IPS-18a (cell line): ENCODE results near the gene CEND1.
"Not testable (repeated sequence)": the region's sequence is repeated elsewhere in the genome, so short reads cannot be mapped to it uniquely, and the experiment has no call there.

Experiments
- H3K27ac ChIP-seq: one replicate; pipeline ENCODE4 v1.5.1; 2013; ENCODE audit warnings: low read length
- H3K27me3 ChIP-seq: one replicate; pipeline ENCODE4 v1.6.1; 2013; ENCODE audit warnings: mild to moderate bottlenecking, low read length; ENCODE audit not compliant: control insufficient read depth, insufficient read depth
- H3K36me3 ChIP-seq: one replicate; pipeline ENCODE4 v1.6.1; 2013; ENCODE audit warnings: low read depth, low read length; ENCODE audit not compliant: control insufficient read depth
- H3K4me1 ChIP-seq: one replicate; pipeline ENCODE4 v1.6.1; 2013; ENCODE audit warnings: low read depth, low read length; ENCODE audit not compliant: control insufficient read depth
- H3K4me3 ChIP-seq: one replicate; pipeline ENCODE4 v1.5.1; 2013; ENCODE audit warnings: low read length
- H3K9ac ChIP-seq: one replicate; pipeline ENCODE4 v1.6.1; 2013; ENCODE audit warnings: mild to moderate bottlenecking, low read length, moderate library complexity
- H3K9me3 ChIP-seq: one replicate; pipeline ENCODE4 v1.6.1; 2013; ENCODE audit warnings: low read depth, low read length; ENCODE audit not compliant: control insufficient read depth

The CEND1 gene

DNA sequence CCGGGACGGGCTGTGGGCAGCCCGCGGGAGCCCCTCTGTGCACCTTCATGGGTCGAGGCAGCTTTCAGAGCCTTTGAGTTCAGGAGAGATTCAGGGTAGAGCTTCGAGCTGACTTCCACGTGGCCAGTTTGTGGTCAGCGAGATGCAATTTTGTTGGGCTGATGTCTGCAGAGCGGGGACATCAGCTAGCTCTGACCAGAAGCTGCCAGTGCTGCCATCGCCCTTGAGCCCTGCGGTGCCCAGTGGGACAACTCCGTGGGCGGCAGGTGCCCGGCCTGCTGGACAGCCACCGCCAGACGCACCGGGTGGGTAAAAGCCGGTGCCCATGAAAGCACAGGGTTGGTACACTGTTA lies 41.9 kb downstream of the CEND1 start:
- H3K9ac ChIP-seq, result peak overlapping the region; percentile 74
- no peaks in the 10 kb centered on the region for H3K27me3 ChIP-seq
- peaks cover 4% of the 10 kb centered on the region for H3K36me3 ChIP-seq
- H3K4me3 ChIP-seq, result peak overlapping the region; percentile 84
- no peaks in the 10 kb centered on the region for H3K9me3 ChIP-seq
- peaks cover 24% of the 10 kb centered on the region for H3K4me1 ChIP-seq
- H3K27ac ChIP-seq, result no peak overlapping the region

DNA sequence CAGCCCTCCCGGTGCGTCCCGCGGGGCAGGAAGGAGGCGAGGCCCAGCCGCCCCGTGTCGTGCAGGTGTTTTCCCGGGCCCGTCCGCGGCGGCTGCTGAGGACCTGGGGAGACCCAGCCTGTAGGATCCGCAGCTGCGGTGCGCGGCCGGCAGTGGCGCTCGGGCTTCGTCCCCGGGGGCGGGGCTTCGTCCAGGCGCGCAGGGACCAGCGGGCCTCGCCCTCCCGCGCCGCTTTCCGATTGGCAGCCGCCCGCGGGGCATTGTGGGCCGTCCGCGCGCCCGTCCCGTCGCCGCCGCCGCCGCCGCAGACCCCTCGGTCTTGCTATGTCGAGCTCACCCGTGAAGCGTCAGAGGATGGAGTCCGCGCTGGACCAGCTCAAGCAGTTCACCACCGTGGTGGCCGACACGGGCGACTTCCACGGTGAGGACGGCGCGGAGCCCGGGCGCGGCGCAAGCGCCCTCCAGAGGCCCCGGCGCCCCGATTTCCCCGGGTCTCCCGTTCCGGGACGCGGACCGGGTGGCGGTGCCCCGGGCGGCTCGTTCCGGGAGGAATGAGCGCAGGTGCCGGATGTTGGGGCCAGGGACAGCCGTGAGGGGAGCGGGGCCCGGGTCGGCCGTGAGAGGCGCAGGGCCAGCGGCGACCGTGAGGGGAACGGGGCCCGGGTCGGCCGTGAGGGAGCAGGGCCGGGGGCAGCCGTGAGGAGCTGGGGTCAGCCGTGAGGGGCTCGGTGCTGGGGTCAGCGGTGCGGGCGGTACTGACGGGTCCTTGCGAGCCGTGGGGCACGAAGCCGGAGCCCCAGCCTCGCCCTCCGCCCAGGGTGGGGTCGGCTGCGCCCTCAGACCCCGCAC lies 42.5 kb downstream of the CEND1 start, which contains the start of gene TALDO1:
Gene TALDO1 (plus strand): TSS at position 307 of the 849 bp plus-strand sequence. CDS start 18 bp downstream, at position 325.
- Histone ChIP-seq H3K4me3 (peak within 1 kb of the TSS; percentile 84), H3K27ac (peak within 1 kb of the TSS; percentile 88), H3K4me1 (peaks cover 24% of the 10 kb centered on the region), H3K36me3 (no peaks in the 10 kb centered on the region), H3K27me3 (no peaks in the 10 kb centered on the region), H3K9me3 (no peaks in the 10 kb centered on the region), H3K9ac (peak within 1 kb of the TSS; percentile 76)

DNA sequence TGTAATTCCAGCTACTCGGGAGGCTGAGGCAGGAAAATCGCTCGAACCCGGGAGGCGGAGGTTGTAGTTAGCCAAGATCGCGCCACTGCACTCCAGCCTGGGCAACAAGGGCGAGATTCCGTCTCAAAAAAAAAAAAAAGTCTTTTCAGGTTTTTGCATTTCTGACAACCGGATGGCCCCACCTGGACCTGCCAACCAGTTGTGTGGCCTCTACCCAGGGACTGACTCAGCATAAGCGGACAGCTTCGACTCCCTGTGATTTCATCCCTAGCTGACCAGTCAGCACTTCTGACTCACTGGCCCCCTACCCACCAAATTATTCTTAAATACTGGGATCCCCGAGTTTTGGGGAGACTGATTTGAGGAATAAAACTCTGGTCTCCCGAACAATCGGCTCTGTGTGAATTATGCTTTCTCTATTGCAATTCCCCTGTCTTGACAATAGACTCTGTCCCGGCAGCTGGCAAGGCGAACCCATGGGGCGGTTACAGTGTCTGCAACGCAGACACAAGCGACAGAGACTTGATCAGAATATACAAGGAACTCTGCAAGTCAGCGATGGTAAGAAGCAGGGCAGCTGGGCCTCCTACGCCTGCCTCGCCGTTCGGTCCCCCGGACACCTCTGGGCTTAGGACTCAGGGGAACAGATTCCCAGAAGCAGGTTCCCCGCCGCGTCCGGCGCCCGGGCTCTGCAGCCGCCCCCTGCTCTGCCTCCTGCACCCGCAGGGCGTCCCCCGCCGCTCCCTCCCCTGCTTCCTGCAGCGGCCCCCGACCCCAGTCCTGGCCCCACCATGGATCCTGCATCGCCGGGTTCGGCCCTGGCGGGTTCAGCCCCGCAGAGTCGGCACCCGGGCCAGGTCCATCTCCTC lies 43.4 kb downstream of the CEND1 start:
- peaks cover 24% of the 10 kb centered on the region for H3K4me1 ChIP-seq
- peak overlapping the region; percentile 76 for H3K9ac ChIP-seq
- no peaks in the 10 kb centered on the region for H3K36me3 ChIP-seq
- no peaks in the 10 kb centered on the region for H3K27me3 ChIP-seq
- H3K27ac ChIP-seq, result peak overlapping the region; percentile 88
- peak overlapping the region; percentile 84 for H3K4me3 ChIP-seq
- H3K9me3 ChIP-seq, result no peaks in the 10 kb centered on the region

DNA sequence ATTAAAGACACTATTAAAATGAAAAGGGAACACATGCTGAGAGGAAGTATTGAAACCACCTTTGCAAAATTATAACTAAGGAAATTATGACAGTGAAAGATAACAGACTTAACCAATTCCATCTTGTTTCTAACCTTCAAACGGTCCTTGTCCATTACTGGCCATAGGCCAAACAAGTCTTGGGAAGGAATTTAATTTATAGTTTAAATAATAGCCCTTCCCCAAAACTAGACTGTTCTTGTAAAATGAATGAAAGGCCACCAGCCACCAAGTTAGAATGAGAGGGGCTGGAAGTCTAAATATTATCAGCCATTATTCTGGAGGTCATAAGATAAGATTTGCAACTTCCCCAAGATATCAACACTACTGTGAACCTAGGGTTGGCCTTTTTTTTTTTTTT lies 44.5 kb downstream of the CEND1 start:
- peaks cover 24% of the 10 kb centered on the region for H3K4me1 ChIP-seq
- H3K9ac ChIP-seq, result no peak overlapping the region
- no peak overlapping the region for H3K4me3 ChIP-seq
- no peaks in the 10 kb centered on the region for H3K27me3 ChIP-seq
- no peaks in the 10 kb centered on the region for H3K36me3 ChIP-seq
- no peaks in the 10 kb centered on the region for H3K9me3 ChIP-seq
- no peak overlapping the region for H3K27ac ChIP-seq

DNA sequence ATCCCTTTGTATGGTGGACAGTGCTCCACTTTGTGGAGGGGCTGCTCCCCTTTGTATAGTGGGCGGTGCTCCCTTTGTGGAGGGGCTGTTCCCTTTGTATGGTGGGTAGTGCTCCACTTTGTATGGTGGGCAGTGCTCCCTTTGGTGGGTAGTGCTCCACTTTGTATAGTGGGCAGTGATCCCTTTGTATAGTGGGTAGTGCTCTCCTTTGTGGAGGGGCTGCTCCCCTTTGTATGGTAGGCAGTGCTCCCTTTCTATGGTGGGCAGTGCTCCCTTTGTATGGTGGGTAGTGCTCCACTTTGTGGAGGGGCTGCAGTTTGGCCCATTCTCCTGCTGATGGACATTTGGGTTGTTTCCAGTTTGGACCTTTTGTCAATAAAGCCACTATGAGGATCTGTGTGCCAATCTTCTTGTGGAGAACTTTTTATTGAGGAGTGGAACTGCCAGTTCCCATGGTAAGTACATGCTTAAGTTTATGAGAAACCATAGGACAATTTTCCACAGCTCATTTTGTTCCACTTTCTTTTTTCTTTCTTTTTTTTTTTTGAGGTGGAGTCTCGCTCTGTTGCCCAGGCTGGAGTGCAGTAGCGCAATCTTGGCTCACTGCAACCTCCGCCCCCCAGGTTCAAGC lies 47.2 kb downstream of the CEND1 start:
- Histone ChIP-seq H3K9me3 (no peaks in the 10 kb centered on the region), H3K27me3 (no peaks in the 10 kb centered on the region), H3K4me1 (peaks cover 18% of the 10 kb centered on the region), H3K9ac (no peak overlapping the region), H3K27ac (no peak overlapping the region), H3K4me3 (no peak overlapping the region), H3K36me3 (no peaks in the 10 kb centered on the region)

DNA sequence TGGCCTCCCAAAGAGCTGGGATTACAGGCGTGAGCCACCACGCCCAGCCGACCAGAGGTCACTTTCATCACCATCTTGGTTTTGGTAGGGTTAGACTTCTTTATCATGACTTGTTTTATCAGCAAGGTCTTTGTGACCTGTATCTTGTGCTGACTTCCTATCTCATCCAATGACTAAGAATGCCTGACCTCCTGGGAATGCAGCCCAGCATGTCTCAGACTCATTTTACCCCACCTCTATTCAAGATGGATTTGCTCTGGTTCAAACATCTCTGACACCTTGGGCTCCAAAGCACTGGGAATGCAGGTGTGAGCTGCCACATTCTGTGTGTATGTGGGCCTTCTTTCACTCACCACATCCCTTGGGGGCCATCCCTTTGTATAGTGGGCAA lies 47.7 kb downstream of the CEND1 start:
- Histone ChIP-seq H3K27me3 (no peaks in the 10 kb centered on the region), H3K36me3 (no peaks in the 10 kb centered on the region), H3K9ac (no peak overlapping the region), H3K4me3 (no peak overlapping the region), H3K27ac (no peak overlapping the region), H3K4me1 (peaks cover 18% of the 10 kb centered on the region), H3K9me3 (no peaks in the 10 kb centered on the region)

DNA sequence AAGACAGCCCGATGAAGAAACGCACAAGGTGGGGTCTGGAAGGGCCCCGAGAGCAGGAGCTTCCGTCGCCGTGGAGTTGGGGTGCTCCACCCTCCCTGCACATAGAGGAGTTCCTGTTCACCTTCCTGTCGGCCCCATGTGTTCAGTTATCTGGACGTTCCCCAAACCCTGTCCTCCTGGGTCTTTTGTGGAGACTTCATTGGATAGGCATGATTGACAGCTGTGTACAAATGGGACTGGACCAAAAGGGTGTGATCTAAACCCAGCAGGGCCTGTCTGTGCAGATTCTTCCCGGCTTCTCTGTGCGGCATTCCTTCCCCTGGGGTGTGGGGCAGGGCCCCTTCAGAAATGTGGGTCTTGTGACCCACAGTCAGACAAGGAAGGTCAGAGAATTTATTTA lies 52.0 kb downstream of the CEND1 start:
- H3K4me3 ChIP-seq, H3K27ac ChIP-seq, H3K36me3 ChIP-seq, H3K27me3 ChIP-seq, H3K9me3 ChIP-seq, H3K9ac ChIP-seq, H3K4me1 ChIP-seq: not testable (repeated sequence)

DNA sequence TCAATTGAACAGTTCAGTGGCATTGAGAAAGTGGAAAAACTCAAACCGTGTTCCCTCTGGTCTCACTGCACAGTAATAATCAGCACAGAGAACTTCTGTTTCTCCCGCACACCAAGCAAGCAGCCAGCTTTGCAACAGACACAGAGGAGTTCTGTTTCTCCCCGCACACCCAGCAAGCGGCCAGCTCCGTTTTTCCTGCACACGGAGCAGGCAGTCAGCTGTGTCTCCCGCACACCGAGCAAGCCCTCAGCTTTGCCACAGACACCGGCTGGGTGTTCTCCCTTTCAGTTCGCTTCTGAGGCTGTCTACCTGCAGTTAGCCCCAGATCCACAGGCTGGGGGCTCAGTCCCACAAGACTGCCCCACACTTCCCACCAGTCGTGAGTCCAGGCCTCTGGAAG lies 52.5 kb downstream of the CEND1 start:
- H3K9ac ChIP-seq, result no peak overlapping the region
- no peaks in the 10 kb centered on the region for H3K36me3 ChIP-seq
- H3K4me1 ChIP-seq, result no peaks in the 10 kb centered on the region
- no peak overlapping the region for H3K27ac ChIP-seq
- H3K27me3 ChIP-seq, result no peaks in the 10 kb centered on the region
- no peaks in the 10 kb centered on the region for H3K9me3 ChIP-seq
- no peak overlapping the region for H3K4me3 ChIP-seq
